Neural progenitor cell (in vitro differentiated cells): Measurements from ENCODE around the gene DDX52. TPM values are rescaled to one million over a fixed set of nuclear protein-coding genes. Genes with fewer than 3 reads are reported as not detected.

Experiments used
- DNase-seq: peaks from one replicate; pipeline ENCODE4 v3.0.0-alpha.2; 2016; ENCODE audit warnings: low spot score
- H2AFZ ChIP-seq: fragments of 200-600 bp; sonication (generic); replicated peaks from 2 replicates; pipeline ENCODE4 v1.6.1; 2016; ENCODE audit warnings: antibody characterized with exemption
- H3F3A ChIP-seq: fragments of 200-600 bp; sonication (generic); 2 replicates; pipeline ENCODE4 v1.6.1; 2016; ENCODE audit warnings: antibody characterized with exemption, low read depth
- H3K27ac ChIP-seq: fragments of 200-600 bp; sonication (generic); 2 replicates; pipeline ENCODE4 v1.5.1; 2016; ENCODE audit warnings: mild to moderate bottlenecking
- H3K27me3 ChIP-seq: fragments of 200-600 bp; sonication (generic); 2 replicates; pipeline ENCODE4 v1.6.1; 2016; ENCODE audit warnings: mild to moderate bottlenecking, moderate library complexity
- H3K36me3 ChIP-seq: fragments of 200-600 bp; sonication (generic); 2 replicates; pipeline ENCODE4 v1.5.1; 2016
- H3K4me1 ChIP-seq: fragments of 200-600 bp; sonication (generic); 2 replicates; pipeline ENCODE4 v1.6.1; 2016; ENCODE audit warnings: mixed run types
- H3K4me2 ChIP-seq: fragments of 200-600 bp; sonication (generic); 2 replicates; pipeline ENCODE4 v1.6.1; 2016
- H3K4me3 ChIP-seq: fragments of 200-600 bp; sonication (generic); 2 replicates; pipeline ENCODE4 v1.5.1; 2016
- H3K79me2 ChIP-seq: fragments of 200-600 bp; sonication (generic); 2 replicates; pipeline ENCODE4 v1.6.1; 2016; ENCODE audit warnings: low read depth
- H3K9ac ChIP-seq: fragments of 200-600 bp; sonication (generic); 2 replicates; pipeline ENCODE4 v1.6.1; 2016
- H3K9me3 ChIP-seq: fragments of 200-600 bp; sonication (generic); 2 replicates; pipeline ENCODE4 v1.5.1; 2016; ENCODE audit warnings: low read depth
- H4K20me1 ChIP-seq: fragments of 200-600 bp; sonication (generic); 2 replicates; pipeline ENCODE4 v1.6.1; 2016; ENCODE audit warnings: low read depth
- H3K27ac Mint-ChIP-seq: 3 replicates; pipeline ENCODE4 v1.8.0; 2021; ENCODE audit warnings: mixed read lengths
- H3K27me3 Mint-ChIP-seq: 2 replicates; pipeline ENCODE4 v1.8.0; 2022; ENCODE audit warnings: low read depth, mild to moderate bottlenecking, inconsistent platforms, moderate library complexity, mixed read lengths; ENCODE audit not compliant: insufficient read depth
- H3K36me3 Mint-ChIP-seq: 3 replicates; pipeline ENCODE4 v1.8.0; 2021; ENCODE audit warnings: mixed read lengths
- H3K4me1 Mint-ChIP-seq: 3 replicates; pipeline ENCODE4 v1.8.0; 2021; ENCODE audit warnings: mixed read lengths
- H3K4me3 Mint-ChIP-seq: 3 replicates; pipeline ENCODE4 v1.8.0; 2021; ENCODE audit warnings: mild to moderate bottlenecking, moderate library complexity, mixed read lengths
- H3K9me3 Mint-ChIP-seq: 3 replicates; pipeline ENCODE4 v1.8.0; 2020; ENCODE audit warnings: mixed read lengths
- CTCF ChIP-seq: fragments of 200-600 bp; sonication (generic); IDR thresholded peaks from 2 replicates; pipeline ENCODE4 v1.5.1; 2017; ENCODE audit warnings: antibody characterized with exemption, mild to moderate bottlenecking
- EZH2 ChIP-seq: fragments of 200-600 bp; sonication (generic); IDR thresholded peaks from 2 replicates; pipeline ENCODE4 v1.6.1; 2017; ENCODE audit warnings: antibody characterized with exemption, mild to moderate bottlenecking, moderate library complexity
- EZH2phosphoT487 ChIP-seq: fragments of 200-600 bp; sonication (generic); IDR thresholded peaks from 2 replicates; pipeline ENCODE4 v1.6.1; 2017; ENCODE audit warnings: antibody characterized with exemption
- total RNA-seq: library from RNA; depleted of rRNA; stranded (reverse); fragments of >200 nt; gene quantifications from 2 replicates; pipeline ENCODE4 v1.2.3, GENCODE V29; 2015; ENCODE audit warnings: low replicate concordance

DDX52 gene
- total RNA-seq, 1 donor from 2014 or later, result 55.3 TPM

- Histone ChIP-seq H3F3A (no peaks in the 10 kb centered on the region), H3K36me3 (no peaks in the 10 kb centered on the region), H3K79me2 (no peaks in the 10 kb centered on the region), H3K27me3 (peaks cover 67% of the 10 kb centered on the region), H3K9me3 (no peaks in the 10 kb centered on the region), H3K4me3 (no peak overlapping the region), H4K20me1 (no peaks in the 10 kb centered on the region), H3K9ac (no peak overlapping the region), H2AFZ (no peak overlapping the region), H3K27ac (no peak overlapping the region), H3K4me1 (no peaks in the 10 kb centered on the region), H3K4me2 (no peak overlapping the region)
- DNase-seq, result no peak
- no peak overlapping the region for H3K4me3 Mint-ChIP-seq
- no peaks in the 10 kb centered on the region for H3K36me3 Mint-ChIP-seq
- H3K27ac Mint-ChIP-seq, result no peak overlapping the region
- H3K4me1 Mint-ChIP-seq, result peaks cover 3% of the 10 kb centered on the region
- no peak for TF ChIP-seq EZH2
- TF ChIP-seq EZH2phosphoT487, result no peak
- no peak for TF ChIP-seq CTCF
- H3K27me3 Mint-ChIP-seq, result no peaks in the 10 kb centered on the region
- H3K9me3 Mint-ChIP-seq, result no peaks in the 10 kb centered on the region
Observed at GRCh38 chr17:37648555-37648954, 5.3 kb upstream of the DDX52 start.

- H3K36me3 ChIP-seq, result no peaks in the 10 kb centered on the region
- no peaks in the 10 kb centered on the region for H3K4me1 ChIP-seq
- H3K27me3 Mint-ChIP-seq, result no peaks in the 10 kb centered on the region
- no peaks in the 10 kb centered on the region for H4K20me1 ChIP-seq
- H3K4me3 Mint-ChIP-seq, result no peak overlapping the region
- H3K27ac ChIP-seq, result no peak overlapping the region
- no peaks in the 10 kb centered on the region for H3K36me3 Mint-ChIP-seq
- no peaks in the 10 kb centered on the region for H3K9me3 ChIP-seq
- no peaks in the 10 kb centered on the region for H3K9me3 Mint-ChIP-seq
- H3K4me2 ChIP-seq, result no peak overlapping the region
- H3K79me2 ChIP-seq, result peaks cover 4% of the 10 kb centered on the region
- H3K4me3 ChIP-seq, result no peak overlapping the region
- H3K4me1 Mint-ChIP-seq, result peaks cover 3% of the 10 kb centered on the region
- H2AFZ ChIP-seq, result no peak overlapping the region
- no peak overlapping the region for H3K27ac Mint-ChIP-seq
- no peak for TF ChIP-seq EZH2phosphoT487
- H3K9ac ChIP-seq, result no peak overlapping the region
- H3K27me3 ChIP-seq, result peaks cover 67% of the 10 kb centered on the region
- no peak for DNase-seq
- peaks cover 3% of the 10 kb centered on the region for H3F3A ChIP-seq
Observed at GRCh38 chr17:37647856-37648255, 4.6 kb upstream of the DDX52 start.

GRCh38 chr17:37643869-37644268, 623 bp upstream of the DDX52 start:
- H2AFZ ChIP-seq, result peak overlapping the region; percentile 96
- Mint-ChIP-seq H3K4me3 (peak overlapping the region; percentile 96), H3K9me3 (no peaks in the 10 kb centered on the region), H3K27ac (no peak overlapping the region), H3K36me3 (peaks cover 18% of the 10 kb centered on the region), H3K27me3 (no peaks in the 10 kb centered on the region), H3K4me1 (peaks cover 12% of the 10 kb centered on the region)
- peaks cover 14% of the 10 kb centered on the region for H3K36me3 ChIP-seq
- H3K4me1 ChIP-seq, result peaks cover 5% of the 10 kb centered on the region
- peaks cover 13% of the 10 kb centered on the region for H4K20me1 ChIP-seq
- H3K4me3 ChIP-seq, result peak overlapping the region; percentile 95
- DNase-seq, result peak; percentile 3
- H3K9me3 ChIP-seq, result no peaks in the 10 kb centered on the region
- H3K79me2 ChIP-seq, result peaks cover 44% of the 10 kb centered on the region
- no peak for TF ChIP-seq EZH2
- TF ChIP-seq CTCF, result no peak
- no peak for TF ChIP-seq EZH2phosphoT487
- H3K27ac ChIP-seq, result no peak overlapping the region
- peak overlapping the region; percentile 94 for H3K4me2 ChIP-seq
- H3F3A ChIP-seq, result peaks cover 7% of the 10 kb centered on the region
- H3K27me3 ChIP-seq, result peaks cover 52% of the 10 kb centered on the region
- no peak overlapping the region for H3K9ac ChIP-seq

GRCh38 chr17:37642681-37643080, 565 bp downstream of the DDX52 start:
- H3K27me3 Mint-ChIP-seq, result no peaks in the 10 kb centered on the region
- DNase-seq, result no peak
- Histone ChIP-seq H3K4me2 (peak overlapping the region; percentile 94), H3F3A (peaks cover 7% of the 10 kb centered on the region), H4K20me1 (peaks cover 13% of the 10 kb centered on the region), H3K4me3 (peak overlapping the region; percentile 95), H3K9me3 (no peaks in the 10 kb centered on the region), H3K27me3 (peaks cover 41% of the 10 kb centered on the region), H2AFZ (peak overlapping the region; percentile 96), H3K79me2 (peaks cover 56% of the 10 kb centered on the region), H3K27ac (peak overlapping the region; percentile 69), H3K9ac (peak overlapping the region; percentile 87), H3K36me3 (peaks cover 18% of the 10 kb centered on the region), H3K4me1 (peaks cover 5% of the 10 kb centered on the region)
- H3K4me3 Mint-ChIP-seq, result peak overlapping the region; percentile 96
- H3K9me3 Mint-ChIP-seq, result no peaks in the 10 kb centered on the region
- peak overlapping the region; percentile 88 for H3K27ac Mint-ChIP-seq
- peaks cover 24% of the 10 kb centered on the region for H3K36me3 Mint-ChIP-seq
- TF ChIP-seq EZH2phosphoT487 (no peak), CTCF (no peak)
- H3K4me1 Mint-ChIP-seq, result peaks cover 12% of the 10 kb centered on the region
